Measurements from ENCODE around the gene HPCAL1. TPM values are rescaled to one million over a fixed set of nuclear protein-coding genes. Genes with fewer than 3 reads are reported as not detected.

The HPCAL1 gene
- total and polyA plus RNA-seq, 10 of the 15 experiments (the other 5 are each of a cell fraction or from before 2014, with no cell fraction given) = 0.40 to 12.8 (median 7.9) TPM

GRCh38 chr2:10305254-10305635 is 2.5 kb downstream of the HPCAL1 start:
- no peak overlapping the region for H2AFZ ChIP-seq (ENCODE audit: control insufficient read depth, low read depth, low read length)
- ChIA-PET POLR2A (interaction anchor here (1.2 to 7.8 kb wide), 3 partner anchors 22 to 104 kb away, joined by 4 to 55 read pairs (median 7); no protein-coding TSS in a partner anchor), RAD21 (ENCODE audit: unreplicated experiment) (interaction anchor here (0.9 to 9.0 kb wide), 6 partner anchors 21 to 130 kb away, joined by 3 to 154 read pairs (median 6); no protein-coding TSS in a partner anchor), SMC1A (ENCODE audit: uncharacterized antibody, unreplicated experiment) (interaction anchor here (0.6 to 9.2 kb wide), 8 partner anchors 12 to 142 kb away, joined by 3 to 100 read pairs (median 3); no protein-coding TSS in a partner anchor), CTCF (interaction anchor here (0.7 to 5.7 kb wide), 7 partner anchors 15 to 141 kb away, joined by 3 to 87 read pairs (median 5); no protein-coding TSS in a partner anchor)
- H3K36me3 ChIP-seq (ENCODE audit: control insufficient read depth in 2 of 2, insufficient read depth in 2 of 2, low read length in 1 of 2) = no peaks in the 10 kb centered on the region
- no peaks in the 10 kb centered on the region for H4K20me1 ChIP-seq (ENCODE audit: control insufficient read depth, insufficient read depth)
- H3K4me1 ChIP-seq (ENCODE audit: control insufficient read depth, insufficient read depth, low read length) = peaks cover 16% of the 10 kb centered on the region
- intact Hi-C loops (cut with micrococcal nuclease; ENCODE audit: unreplicated experiment) = no loop called here
- BruUV-seq (replicated peaks) = no TSS peak
- WGBS (ENCODE audit: insufficient coverage, insufficient replicate concordance, low lambda C conversion rate, missing lambda C conversion rate) = 76% methylated on average over 4 of the region's 4 CpGs
- ATAC-seq (no peak), DNase-seq (ENCODE audit: low read depth, low spot score) (no peak), FAIRE-seq (no peak)
- no peak overlapping the region for H3K9ac ChIP-seq (ENCODE audit: control insufficient read depth, insufficient read depth, low read length)
- in situ Hi-C loops (cut with MboI) = no loop called here
- H3K4me3 ChIP-seq = no peak overlapping the region
- TF ChIP-seq STAT3 (IDR thresholded peaks at IDR 0.05; ENCODE audit: low read depth, low read length) = no peak
- no peak overlapping the region for H3K27ac ChIP-seq (ENCODE audit: control insufficient read depth, insufficient read depth)
- no peaks in the 10 kb centered on the region for H3K79me2 ChIP-seq (ENCODE audit: control insufficient read depth, insufficient read depth, low read length)
- H3K4me2 ChIP-seq (ENCODE audit: control insufficient read depth, insufficient read depth) = peak overlapping the region; percentile 19; the same call in 1 of the 2 replicates
- H3K27me3 ChIP-seq (replicated peaks in 1 of 2; ENCODE audit: control insufficient read depth in 2 of 2, insufficient read depth in 2 of 2, low read length in 1 of 2) = no peaks in the 10 kb centered on the region; a peak in 1 of 4 replicates
- H3K9me3 ChIP-seq (replicated peaks; ENCODE audit: control insufficient read depth, insufficient read depth, low read length) = no peaks in the 10 kb centered on the region; the same call in 2 of the 3 replicates

- H4K20me1 ChIP-seq (ENCODE audit: control insufficient read depth, insufficient read depth) = no peaks in the 10 kb centered on the region
- no peak for FAIRE-seq
- peaks cover 16% of the 10 kb centered on the region for H3K4me1 ChIP-seq (ENCODE audit: control insufficient read depth, insufficient read depth, low read length)
- 41% methylated on average over 10 of the region's 10 CpGs for WGBS (ENCODE audit: insufficient coverage, insufficient replicate concordance, low lambda C conversion rate, missing lambda C conversion rate)
- H3K79me2 ChIP-seq (ENCODE audit: control insufficient read depth, insufficient read depth, low read length) = no peaks in the 10 kb centered on the region
- no peak for ATAC-seq
- ChIA-PET POLR2A (interaction anchor here (0.6 to 7.8 kb wide), 4 partner anchors 8 to 104 kb away, joined by 3 to 55 read pairs (median 6); no protein-coding TSS in a partner anchor), RAD21 (ENCODE audit: unreplicated experiment) (interaction anchor here (0.9 to 9.0 kb wide), 6 partner anchors 21 to 129 kb away, joined by 3 to 154 read pairs (median 6); no protein-coding TSS in a partner anchor), CTCF (interaction anchor here (0.7 to 5.7 kb wide), 7 partner anchors 15 to 104 kb away, joined by 3 to 87 read pairs (median 5); no protein-coding TSS in a partner anchor), SMC1A (ENCODE audit: uncharacterized antibody, unreplicated experiment) (interaction anchor here (0.6 to 9.2 kb wide), 7 partner anchors 8 to 141 kb away, joined by 3 to 100 read pairs (median 3); no protein-coding TSS in a partner anchor)
- DNase-seq (ENCODE audit: low read depth, low spot score) = no peak
- intact Hi-C loops (cut with micrococcal nuclease; ENCODE audit: unreplicated experiment) (no loop called here), in situ Hi-C loops (cut with MboI) (no loop called here)
- no peaks in the 10 kb centered on the region for H3K36me3 ChIP-seq (ENCODE audit: control insufficient read depth in 2 of 2, insufficient read depth in 2 of 2, low read length in 1 of 2)
- no peak overlapping the region for H3K9ac ChIP-seq (ENCODE audit: control insufficient read depth, insufficient read depth, low read length)
- no peak overlapping the region for H3K4me2 ChIP-seq (ENCODE audit: control insufficient read depth, insufficient read depth)
- no peaks in the 10 kb centered on the region; a peak in 1 of 4 replicates for H3K27me3 ChIP-seq (replicated peaks in 1 of 2; ENCODE audit: control insufficient read depth in 2 of 2, insufficient read depth in 2 of 2, low read length in 1 of 2)
- H2AFZ ChIP-seq (ENCODE audit: control insufficient read depth, low read depth, low read length) = no peak overlapping the region
- TSS peak; percentile 21 for BruUV-seq (replicated peaks)
- H3K27ac ChIP-seq (ENCODE audit: control insufficient read depth, insufficient read depth) = no peak overlapping the region
- H3K9me3 ChIP-seq (replicated peaks; ENCODE audit: control insufficient read depth, insufficient read depth, low read length) = no peaks in the 10 kb centered on the region; the same call in 2 of the 3 replicates
- H3K4me3 ChIP-seq = no peak overlapping the region
- TF ChIP-seq MLLT1 (IDR thresholded peaks at IDR 0.05) = peak; percentile 70
- TF ChIP-seq EZH2 (IDR thresholded peaks at IDR 0.05; ENCODE audit: borderline replicate concordance, control insufficient read depth, low read depth, low read length) = no peak
- no peak for TF ChIP-seq PKNOX1 (IDR thresholded peaks at IDR 0.05)
- TF ChIP-seq YBX1 (IDR thresholded peaks at IDR 0.05) = no peak
- TF ChIP-seq CTCF (IDR thresholded peaks at IDR 0.05 in 2 of 3, conservative IDR thresholded peaks at IDR 0.05 in 1 of 3; ENCODE audit: control insufficient read depth in 2 of 3, extremely low read depth in 1 of 3, insufficient read depth in 1 of 3, low read depth in 3 of 3, low read length in 3 of 3) = no peak
- peak; percentile 89 for TF ChIP-seq ZBTB33 (IDR thresholded peaks at IDR 0.05)
- TF ChIP-seq TCF3 (IDR thresholded peaks at IDR 0.05; ENCODE audit: borderline replicate concordance, insufficient read depth, low read depth, low read length) = no peak
Observed at GRCh38 chr2:10305715-10306114, 3.0 kb downstream of the HPCAL1 start.
